NCI-H526 (cell line): ENCODE results near the gene BANK1.

ENCODE experiments used
- DNase-seq, 2 experiments: peaks; one replicate each; lab custom pipeline; 2025; lab: John Stamatoyannopoulos, UW

BANK1 gene

DNA sequence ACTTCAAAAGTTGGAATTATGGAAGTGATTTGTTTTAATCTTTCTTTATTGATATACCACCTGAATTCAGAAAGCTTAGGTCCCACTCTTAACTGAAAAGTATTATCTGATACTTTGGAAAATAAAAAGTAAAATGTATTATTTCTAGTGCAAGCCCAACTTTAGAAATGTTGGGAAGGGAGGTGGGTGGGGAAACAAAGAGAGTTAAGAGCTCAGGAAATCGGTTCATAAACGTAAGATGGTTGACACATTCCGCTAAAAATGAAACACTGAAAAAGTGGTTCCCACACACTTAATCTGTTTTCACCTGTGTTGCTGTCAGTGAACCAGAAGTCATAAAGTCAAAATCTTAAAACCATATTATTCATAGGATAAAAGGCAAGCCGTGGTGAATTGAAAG, 237.4 kb downstream of the BANK1 start:
- DNase-seq: no peak

DNA sequence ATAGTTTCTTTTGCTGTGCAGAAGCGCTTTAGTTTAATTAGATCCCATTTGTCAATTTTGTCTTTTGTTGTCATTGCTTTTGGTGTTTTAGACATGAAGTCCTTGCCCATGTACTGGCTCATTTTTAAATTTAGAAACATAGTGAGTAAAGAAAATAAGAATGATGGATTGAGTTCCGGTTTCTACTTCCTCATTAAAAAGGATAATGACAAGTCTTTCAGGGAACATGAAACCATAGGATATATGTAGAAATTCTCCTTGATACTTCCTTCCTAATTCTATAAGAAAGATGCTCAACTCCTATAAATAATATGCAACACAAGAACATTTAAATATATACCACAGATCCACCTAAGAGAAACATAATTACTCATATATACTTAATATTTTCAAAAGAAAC, 240.9 kb downstream of the BANK1 start:
- DNase-seq: no peak

DNA sequence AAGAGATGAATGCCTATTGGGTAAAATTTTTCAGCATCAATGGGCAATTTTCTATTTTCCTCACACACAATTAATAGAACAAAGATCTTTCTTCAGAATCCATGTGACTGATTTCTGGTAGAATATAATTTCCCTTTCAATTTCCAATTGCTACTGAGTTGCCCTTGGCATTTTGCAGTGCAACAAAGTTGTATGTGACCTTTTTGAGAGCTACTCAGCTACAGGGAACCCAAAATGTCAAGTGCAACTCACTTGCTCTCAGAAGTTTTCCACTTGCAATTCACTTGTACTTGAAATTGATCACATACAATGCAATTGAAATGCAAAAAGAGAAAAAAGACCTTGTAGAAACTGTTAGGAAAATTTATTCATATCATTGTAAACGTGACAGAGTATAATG, 245.5 kb downstream of the BANK1 start:
- no peak for DNase-seq

DNA sequence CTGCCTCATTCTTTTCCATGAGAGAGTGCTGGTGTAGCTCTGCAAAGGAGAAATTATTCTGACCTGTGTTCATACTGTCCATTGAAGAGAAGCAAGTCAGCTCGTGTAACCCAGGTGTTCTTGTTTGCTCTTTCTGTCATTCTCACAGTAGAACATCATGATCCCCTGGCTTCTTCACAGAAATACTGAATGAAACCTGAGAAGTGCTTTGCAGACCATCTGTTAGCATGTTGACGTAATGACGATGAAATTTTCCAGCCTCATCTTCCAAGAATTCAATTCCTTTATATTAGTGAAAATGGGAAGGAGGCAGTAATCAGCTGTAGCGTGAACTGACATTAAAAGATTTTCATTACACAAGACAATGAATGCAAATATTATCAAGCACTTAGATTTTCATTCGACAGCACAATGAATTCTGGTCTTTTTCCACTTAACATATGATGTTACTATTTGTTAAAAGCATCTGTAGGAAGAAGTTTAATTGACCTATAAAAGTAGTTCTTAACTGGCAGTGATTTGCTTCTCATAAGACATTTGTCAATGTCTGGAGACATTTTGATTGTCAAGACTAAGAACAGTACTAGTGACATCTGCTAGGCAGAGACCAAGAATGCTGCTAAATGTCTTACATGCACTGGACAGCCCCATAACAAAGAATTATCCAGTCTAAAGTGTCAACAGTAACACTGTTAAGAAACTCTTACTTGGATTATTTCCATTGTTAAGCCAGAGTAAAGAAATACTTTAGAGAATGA, 246.3 kb downstream of the BANK1 start:
- DNase-seq: no peak

DNA sequence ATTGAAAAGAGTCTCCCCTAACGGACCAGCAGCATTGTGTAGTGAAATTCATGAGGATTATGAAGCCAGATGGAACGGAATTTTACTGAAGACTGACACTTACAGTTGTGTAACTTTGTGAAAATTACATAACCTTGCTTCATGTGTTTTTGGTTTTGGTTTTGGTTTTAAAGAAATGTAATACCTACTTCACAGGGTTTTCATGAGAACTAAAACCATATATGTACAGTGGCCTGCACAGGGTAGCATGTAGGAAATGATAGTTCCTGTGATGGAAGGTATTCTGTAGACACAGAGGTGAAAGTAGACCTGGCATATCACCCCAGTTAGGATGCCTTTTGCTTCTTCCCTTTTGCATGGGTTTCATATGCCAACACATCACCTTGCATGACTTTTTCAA, 247.0 kb downstream of the BANK1 start:
- DNase-seq: no peak

DNA sequence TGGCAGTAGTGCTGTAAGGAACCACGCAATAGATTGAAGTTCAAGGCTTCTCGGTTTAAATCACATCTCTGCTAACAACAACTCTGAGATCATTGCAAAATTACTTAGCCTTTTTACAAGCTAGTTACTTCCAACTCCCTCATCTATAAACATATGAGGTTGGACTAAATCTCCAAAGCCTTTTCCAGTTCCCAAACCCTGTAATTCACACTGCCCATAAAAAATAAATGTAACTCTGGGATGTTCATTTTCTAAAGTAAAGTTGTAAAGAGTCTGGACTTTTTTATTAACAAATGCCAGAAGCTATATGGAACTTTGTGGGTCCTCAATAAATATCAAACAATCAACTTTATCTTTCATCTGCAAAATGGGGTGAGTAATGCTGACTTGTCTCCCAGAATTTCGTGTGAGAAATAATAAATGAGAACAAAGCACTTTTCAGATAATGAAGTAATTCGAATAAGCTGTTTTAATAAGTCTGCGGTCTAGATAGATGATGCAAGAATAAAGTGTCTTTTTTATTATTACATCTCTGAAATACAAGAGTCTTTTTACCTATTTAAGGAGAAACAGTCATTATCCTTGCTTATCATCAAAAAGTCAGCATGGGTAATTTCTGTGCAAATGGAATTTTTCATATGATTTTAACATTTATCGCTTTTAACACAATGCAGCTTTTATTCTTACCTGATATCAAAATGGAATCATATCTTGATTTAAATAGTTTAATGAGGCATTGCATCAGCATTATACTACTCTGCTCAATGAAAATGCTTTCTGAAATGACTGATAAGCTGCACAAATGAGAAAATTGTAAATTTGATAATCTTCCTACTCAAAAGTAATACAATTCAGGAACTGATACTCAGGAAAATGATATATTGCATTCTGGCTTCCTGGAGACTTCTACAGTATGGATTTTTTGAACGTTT, 252.6 kb downstream of the BANK1 start:
- DNase-seq: no peak

DNA sequence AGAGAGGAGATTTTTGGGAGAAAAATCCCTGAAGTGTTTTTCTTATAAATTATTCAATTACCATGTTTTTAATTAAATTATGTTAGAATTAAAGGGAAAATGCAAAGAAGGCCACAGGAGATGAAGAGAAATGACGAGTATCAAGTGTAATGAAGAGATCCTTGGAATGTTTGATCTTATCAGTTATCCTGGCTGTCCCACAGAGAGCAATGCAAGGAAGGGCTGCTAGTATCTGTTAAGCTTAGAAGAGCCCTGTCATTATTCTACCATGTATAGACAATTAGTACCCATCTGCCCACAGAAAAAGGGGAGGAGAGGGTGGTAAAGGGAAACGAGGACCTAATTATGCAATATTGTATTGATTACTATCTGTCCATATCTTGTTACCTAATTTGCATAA, 257.1 kb downstream of the BANK1 start:
- DNase-seq: no peak

DNA sequence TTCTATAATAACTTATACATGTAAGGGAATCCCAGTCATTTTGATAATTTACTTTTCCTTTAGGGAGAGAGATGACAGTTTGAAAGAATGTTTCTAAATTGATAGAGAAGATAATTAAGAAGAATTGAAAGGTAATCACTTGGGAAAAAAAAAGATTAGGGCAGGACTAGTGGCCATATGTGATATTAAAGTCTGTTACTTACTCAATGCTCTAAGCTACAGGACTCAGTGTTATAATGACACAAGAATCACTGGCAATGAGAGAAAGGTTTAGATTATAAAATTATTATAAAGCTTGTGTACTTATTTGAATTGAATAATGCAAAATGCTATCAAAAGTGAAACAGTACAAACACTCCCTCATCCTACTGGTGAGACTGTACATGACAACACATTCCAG, 265.3 kb downstream of the BANK1 start:
- DNase-seq: no peak

DNA sequence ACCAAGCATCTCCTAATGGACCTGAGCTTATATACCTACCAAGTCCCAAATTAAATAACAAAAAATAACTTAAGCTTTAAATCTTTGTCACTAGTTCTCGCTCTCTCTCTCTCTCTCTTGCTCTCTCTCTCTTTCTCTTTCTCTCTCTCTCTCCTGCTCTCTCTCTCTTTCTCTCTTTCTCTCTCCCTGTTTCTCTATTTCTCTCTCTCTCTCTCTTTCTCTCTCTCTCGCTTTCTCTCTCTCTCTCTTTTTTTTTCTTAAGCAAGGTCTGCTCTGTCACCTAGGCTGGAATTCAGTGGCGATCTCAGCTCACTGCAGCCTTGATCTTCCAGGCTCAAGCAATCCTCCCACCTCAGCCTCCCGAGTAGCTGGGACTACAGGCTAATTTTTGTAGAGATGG, 266.6 kb downstream of the BANK1 start:
- DNase-seq: no peak

DNA sequence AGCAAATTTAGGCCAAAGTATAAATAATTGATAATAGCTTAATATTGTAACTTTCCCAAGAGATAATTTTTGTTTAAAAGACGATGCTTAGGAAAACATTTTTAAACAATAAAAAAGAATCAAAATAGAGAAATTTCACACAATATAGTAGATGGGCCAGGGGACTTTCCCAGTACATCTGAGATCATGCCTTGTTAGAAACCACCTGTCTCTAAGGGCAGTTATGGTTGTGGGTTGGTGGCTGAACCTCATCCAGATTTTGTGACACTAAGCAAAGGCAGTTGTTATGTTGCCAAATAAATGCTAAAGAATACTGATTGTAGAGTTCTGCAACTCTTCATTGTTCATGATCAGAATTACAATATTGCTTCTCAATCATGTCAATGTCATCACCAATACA, 270.6 kb downstream of the BANK1 start:
- no peak for DNase-seq

DNA sequence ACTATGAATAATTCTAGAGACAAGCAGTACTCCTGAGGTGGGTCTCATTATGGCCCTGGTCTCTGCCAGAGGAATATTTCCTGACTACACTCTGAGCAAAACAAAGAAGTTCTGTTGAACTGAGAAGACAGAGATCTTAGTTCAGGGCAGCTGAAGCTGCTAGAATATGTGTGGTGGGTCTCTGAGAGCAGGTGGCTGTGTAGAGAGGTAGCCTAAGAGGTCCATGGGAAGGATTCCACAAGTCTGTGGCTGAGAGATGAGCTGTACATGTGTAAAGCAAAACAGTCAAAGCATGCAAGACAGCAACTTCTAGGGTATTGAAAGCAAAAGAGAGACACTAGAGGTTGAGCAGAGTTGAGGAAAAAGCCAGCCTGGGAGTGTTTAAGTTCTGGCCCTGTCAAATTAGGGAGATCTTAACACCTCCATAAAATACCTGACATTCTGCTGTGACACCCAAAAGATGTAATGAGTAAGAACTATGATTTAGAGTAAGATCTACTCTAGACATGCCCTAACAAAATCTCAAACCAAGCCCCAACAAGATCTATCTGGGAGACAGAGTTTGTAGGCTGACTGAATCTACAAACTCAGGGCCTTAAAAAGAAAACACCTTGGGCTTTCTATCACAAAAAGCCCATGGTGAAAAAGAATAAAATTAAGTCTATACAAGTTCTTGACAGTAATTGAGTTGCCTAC, 274.4 kb downstream of the BANK1 start:
- no peak for DNase-seq

DNA sequence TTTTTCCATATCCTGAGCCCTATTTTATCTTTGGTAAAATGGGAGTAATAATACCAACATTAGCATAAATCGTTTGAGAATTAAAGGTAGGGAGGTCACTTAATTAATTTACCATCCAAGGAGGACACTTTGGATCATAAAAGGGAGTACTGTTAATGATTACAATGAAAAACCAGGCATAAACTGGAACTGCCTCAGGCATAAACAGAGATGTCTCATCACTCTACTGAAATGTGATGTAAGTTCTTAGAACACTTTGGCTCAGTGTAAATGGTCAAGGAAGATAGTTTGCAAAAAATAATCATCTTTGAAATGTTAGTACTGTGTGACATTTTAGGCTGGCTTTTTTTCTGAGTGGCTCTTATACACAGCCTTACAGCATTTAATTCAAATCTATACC, 286.1 kb downstream of the BANK1 start:
- DNase-seq: no peak

DNA sequence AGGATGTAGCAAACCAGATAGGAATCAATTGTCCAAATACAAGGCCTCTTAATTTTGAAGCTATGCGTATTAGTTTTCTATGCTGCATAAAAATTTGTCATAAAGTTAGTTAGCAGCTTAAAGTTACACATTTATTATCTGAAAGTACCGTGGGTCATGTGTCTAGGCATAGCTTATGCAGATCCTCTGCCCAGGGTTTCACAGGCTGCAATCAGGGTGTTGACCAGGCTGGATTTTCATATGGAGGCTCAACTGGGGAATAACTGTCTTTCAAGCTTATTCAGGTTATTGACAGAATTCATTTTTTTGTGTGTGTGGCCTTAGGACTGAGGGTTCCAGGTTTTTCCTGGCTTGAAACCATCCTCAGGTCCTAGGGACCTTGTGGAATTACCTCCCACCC, 289.7 kb downstream of the BANK1 start:
- DNase-seq: no peak

DNA sequence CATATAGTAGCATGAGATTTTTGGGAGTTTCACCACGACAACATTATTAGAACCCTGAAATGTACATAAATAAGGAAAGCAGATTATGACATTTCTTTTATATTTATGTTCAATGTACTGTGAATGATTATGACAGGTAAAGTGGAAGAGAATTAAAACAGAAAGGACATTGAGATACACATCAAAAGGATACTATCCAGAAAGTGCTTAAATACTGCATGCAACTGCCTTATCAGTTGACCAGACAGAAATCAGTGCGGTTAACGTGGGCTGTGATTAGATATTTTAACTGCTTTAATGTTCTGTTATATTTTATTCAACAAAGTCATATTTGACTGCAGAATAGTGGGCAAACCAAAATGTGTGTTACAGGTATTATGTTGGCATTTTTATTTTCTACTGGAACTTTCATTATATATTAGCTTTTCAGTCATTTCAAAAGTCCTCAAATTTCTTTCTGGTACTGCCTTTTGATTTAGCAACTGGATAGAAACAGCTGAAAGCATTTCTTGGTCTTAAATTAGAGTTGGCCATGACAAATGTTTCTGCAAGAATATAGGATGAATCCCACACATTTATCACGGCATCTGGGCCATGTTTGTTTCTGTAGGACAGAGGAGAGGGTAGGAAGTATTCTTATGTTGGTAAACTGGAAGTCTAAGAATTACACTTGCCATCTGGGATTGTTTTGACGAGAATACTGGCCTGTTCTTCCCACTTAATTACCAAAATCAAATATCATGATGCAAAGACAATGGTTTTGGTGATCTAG, 299.5 kb downstream of the BANK1 start:
- DNase-seq: no peak

DNA sequence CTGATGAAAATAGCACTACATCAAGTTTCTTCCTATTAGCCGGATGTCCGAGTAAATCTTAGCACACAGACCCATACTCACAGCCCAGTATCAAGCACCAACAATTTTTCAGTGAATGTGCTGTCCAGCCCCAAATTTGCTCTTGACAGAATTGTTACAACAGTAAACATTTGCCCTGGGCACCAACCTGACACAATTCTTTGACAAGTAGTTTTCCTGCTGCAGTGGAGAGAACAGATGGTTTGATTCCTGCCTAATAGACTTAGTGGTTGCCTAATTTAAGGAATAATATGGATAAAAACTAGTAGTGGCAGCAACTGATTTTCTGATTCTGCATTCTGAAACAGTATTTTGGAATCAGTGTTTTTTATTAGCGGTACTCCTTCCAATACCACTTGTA, 301.1 kb downstream of the BANK1 start:
- DNase-seq: no peak

DNA sequence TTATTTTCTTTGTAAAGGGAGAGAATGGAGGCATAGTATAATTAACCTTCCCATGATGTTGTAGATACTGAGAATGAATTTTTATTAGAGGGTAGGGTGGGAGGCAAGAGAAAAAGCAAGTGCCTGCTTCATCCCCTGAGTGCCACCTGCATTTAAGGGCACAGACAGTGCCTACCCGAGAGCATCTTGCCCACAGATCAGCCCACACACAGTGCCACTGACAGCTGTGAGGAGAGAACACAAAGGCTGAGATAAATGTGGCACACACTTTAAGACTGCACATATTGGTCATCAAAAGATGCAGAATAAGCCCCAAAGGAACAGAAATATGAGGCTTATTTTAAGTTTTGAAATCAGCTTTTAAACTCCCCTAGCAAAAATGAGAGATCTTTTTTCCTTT, 304.0 kb downstream of the BANK1 start:
- no peak for DNase-seq

DNA sequence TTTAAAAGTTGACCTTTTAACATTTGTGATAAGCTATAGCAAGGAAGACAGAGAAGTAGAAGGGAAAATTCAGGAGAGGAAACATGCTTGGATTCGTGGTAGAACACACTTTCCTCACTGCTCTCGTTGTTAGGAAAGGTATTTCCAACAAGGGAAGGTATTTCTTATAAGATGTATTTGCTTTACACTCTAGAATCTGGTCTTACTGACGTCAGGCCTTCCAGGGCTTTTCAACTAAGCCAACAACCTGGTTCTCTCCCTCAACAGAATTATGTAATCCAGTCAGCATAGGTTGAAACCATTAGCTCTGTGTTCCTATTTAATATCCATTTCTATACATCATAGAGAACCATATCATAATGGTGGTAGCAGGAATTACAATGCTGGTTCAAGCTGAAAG, 312.8 kb downstream of the BANK1 start:
- no peak for DNase-seq

DNA sequence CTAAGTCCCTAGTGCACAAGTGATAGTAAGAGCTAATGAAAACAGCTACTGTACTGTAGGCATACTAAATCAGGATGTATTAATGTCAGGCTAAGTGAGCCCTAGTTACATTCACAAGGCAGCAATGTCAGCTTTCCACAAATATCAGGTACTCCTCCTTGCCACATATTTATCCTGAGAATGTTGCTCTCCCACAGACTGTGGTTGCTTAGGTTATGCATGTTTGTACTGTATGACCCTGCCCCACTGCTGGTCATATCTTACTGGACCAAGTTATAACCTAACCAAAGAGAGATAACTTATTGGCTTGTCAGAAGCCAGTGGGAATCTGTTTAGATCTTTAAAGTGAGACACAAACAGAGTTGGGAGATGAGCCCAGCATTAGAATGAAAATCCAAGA, 313.7 kb downstream of the BANK1 start:
- no peak for DNase-seq

DNA sequence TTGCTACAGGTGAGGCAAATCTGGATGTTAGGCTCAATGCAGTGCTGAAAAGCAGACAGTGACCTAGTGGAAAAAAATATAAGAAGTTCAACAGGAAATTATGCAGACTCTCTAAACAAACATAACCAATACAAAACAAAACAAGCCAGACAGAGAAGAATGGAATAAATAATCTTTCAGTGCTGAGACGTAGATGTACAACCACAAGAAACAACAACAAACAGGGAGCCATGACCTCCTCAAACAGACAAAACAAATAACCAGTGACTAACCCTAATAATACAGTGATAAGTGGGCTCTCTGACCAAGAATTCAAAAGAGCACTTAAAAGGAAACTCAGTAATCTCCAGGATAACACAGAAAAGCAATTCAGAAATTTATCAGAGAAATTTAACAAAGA, 315.5 kb downstream of the BANK1 start:
- no peak for DNase-seq

DNA sequence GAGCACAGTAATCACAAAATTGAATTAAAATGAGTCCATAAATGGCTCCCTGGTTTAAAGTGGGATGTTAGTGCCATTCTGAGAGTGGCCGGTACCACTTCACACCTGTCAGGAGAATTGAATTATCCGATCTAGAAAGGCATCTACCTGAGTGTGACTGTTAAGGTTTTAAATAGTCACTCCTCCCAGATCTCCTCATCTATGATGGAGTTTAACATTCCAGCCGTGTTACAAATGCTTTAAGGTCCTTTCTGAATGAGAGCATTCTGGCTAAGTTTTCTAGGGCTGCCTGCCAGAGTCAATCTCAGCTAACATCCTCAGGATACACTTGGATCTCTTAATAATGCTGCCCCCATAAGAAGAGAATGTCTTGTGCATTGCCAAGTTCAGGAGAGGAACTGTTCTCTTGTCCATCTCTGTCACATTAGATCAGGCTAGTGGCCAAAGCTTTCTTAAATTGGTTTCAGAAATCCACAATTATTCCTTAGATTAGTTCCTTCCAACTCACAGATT, 323.6 kb downstream of the BANK1 start:
- DNase-seq: no peak

DNA sequence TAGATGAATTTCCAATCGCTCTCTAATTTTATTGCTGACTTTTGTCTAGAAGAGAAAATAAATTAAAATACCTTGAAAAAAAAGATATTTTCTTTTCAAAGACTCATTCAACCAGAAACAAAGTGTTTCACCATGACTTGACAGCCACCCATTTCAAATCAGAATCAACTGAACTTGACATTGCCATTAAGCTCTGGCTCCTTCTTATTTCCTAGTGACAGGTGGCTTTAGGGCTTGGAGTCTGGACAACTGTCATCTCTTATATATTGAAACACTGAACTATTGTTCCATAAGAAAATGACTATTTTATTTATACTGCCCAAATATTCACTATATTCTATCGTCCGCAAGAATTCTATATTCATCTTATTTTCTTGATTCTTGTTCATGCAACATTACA, 325.6 kb downstream of the BANK1 start:
- DNase-seq: no peak

DNA sequence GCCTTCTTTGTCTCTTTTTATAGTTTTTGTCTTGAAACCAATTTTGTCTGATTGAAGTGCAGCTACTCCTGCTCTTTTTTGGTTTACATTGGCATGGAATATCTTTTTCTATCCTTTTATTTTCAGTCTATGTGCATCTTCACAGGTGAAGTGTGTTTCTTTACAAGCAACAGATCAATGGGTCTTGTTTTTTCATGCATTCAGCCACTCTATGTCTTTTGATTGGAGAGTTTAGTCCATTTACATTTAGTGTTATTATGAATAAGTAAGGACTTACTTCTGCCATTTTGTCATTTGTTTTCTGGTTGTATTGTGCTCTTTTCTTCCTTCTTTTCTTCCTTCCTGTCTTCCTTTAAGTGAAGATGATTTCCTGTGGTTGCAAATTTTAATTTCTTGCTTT, 330.3 kb downstream of the BANK1 start:
- DNase-seq: no peak
